Naive thymus-derived CD4-positive, alpha-beta T cell (primary cell): ENCODE results near the gene RAB10. TPM values are rescaled to one million over a fixed set of nuclear protein-coding genes. Genes with fewer than 3 reads are reported as not detected.

ENCODE experiments used
- ATAC-seq: fragments of 150-1000 bp; cut with Tn5 transposase; 2 replicates; pipeline ENCODE4 v1.10.0; 2021; ENCODE audit warnings: mild to moderate bottlenecking, moderate library complexity
- CTCF ChIA-PET: fragments of 350-600 bp; sonication (Branson Sonifier 250); formaldehyde crosslinking; loops from one replicate; lab custom pipeline; 2021; ENCODE audit warnings: antibody characterized with exemption; lab: Charles Lee
- POLR2A ChIA-PET: fragments of 350-600 bp; sonication (Branson Sonifier 250); formaldehyde crosslinking; loops from one replicate; lab custom pipeline; 2021; ENCODE audit warnings: antibody characterized with exemption, inconsistent platforms; lab: Charles Lee
- DNase-seq, 9 donors: peaks; one replicate each; pipeline versions ENCODE4 v3.0.0 to v3.0.0-alpha.2; 2020 to 2022; ENCODE audit warnings: mixed read lengths in 1 of 9
- H3K27ac ChIP-seq: one replicate; pipeline ENCODE4 v1.7.0; 2013; ENCODE audit warnings: mild to moderate bottlenecking, low read depth, low read length, moderate library complexity
- H3K27me3 ChIP-seq, 2 donors: one replicate each; pipeline ENCODE4 v1.7.0; 2013; ENCODE audit warnings: low read length in 2 of 2, mild to moderate bottlenecking in 2 of 2, moderate library complexity in 2 of 2; ENCODE audit not compliant: control insufficient read depth in 2 of 2, insufficient read depth in 2 of 2
- H3K36me3 ChIP-seq, 3 experiments: 1 replicate in 2 of 3; 2 replicates in 1 of 3; pipeline ENCODE4 v1.7.0; 2013; ENCODE audit warnings: low read length in 3 of 3, mild to moderate bottlenecking in 3 of 3, moderate library complexity in 1 of 3; ENCODE audit not compliant: insufficient read depth in 3 of 3, control insufficient read depth in 2 of 3
- H3K4me1 ChIP-seq, 2 donors: one replicate each; pipeline ENCODE4 v1.7.0; 2013; ENCODE audit warnings: low read length in 2 of 2, mild to moderate bottlenecking in 2 of 2, moderate library complexity in 1 of 2; ENCODE audit not compliant: control insufficient read depth in 2 of 2, insufficient read depth in 2 of 2
- H3K4me3 ChIP-seq: 2 replicates; pipeline ENCODE4 v1.7.0; 2013; ENCODE audit warnings: mild to moderate bottlenecking, low read length
- H3K9me3 ChIP-seq, 3 experiments: 1 replicate in 2 of 3; 2 replicates in 1 of 3; pipeline ENCODE4 v1.7.0; 2013; ENCODE audit warnings: low read length in 3 of 3; ENCODE audit not compliant: control insufficient read depth in 2 of 3
- H3K27ac Mint-ChIP-seq, 9 donors: one replicate each; pipeline ENCODE4 v1.8.0; 2020 to 2022; ENCODE audit warnings: mixed read lengths in 9 of 9, mild to moderate bottlenecking in 8 of 9, moderate library complexity in 5 of 9, inconsistent platforms in 2 of 9
- H3K27me3 Mint-ChIP-seq, 5 donors: one replicate each; pipeline ENCODE4 v1.8.0; 2021 to 2022; ENCODE audit warnings: mixed read lengths in 5 of 5, mild to moderate bottlenecking in 1 of 5
- H3K36me3 Mint-ChIP-seq, 5 donors: one replicate each; pipeline ENCODE4 v1.8.0; 2020 to 2022; ENCODE audit warnings: mixed read lengths in 5 of 5, mild to moderate bottlenecking in 3 of 5, inconsistent platforms in 1 of 5
- H3K4me1 Mint-ChIP-seq, 7 donors: one replicate each; pipeline ENCODE4 v1.8.0; 2020 to 2022; ENCODE audit warnings: mixed read lengths in 7 of 7, mild to moderate bottlenecking in 3 of 7, inconsistent platforms in 1 of 7
- H3K4me3 Mint-ChIP-seq, 10 donors: one replicate each; pipeline ENCODE4 v1.8.0; 2020 to 2022; ENCODE audit warnings: mild to moderate bottlenecking in 10 of 10, mixed read lengths in 10 of 10, moderate library complexity in 6 of 10, inconsistent platforms in 2 of 10
- H3K9me3 Mint-ChIP-seq, 11 donors: one replicate each; pipeline ENCODE4 v1.8.0; 2020 to 2022; ENCODE audit warnings: mixed read lengths in 11 of 11, mild to moderate bottlenecking in 4 of 11, inconsistent platforms in 1 of 11, moderate library complexity in 1 of 11
- intact Hi-C, 2 donors: fragments of 100-400 bp; cut with micrococcal nuclease; formaldehyde crosslinking; loops; one replicate each; pipeline ENCODE4 v1.15.1; 2023
- polyA plus RNA-seq, 2 donors: library from polyadenylated mRNA; unstranded; fragments of 300-500 nt; fragmentation: Illumina TruSeq; gene quantifications; one replicate each; pipeline ENCODE4 v1.2.3, GENCODE V29; 2021
- total RNA-seq, 6 experiments: library from RNA in 5 of 6; stranded (reverse) in 5 of 6; gene quantifications; 1 replicate in 5 of 6; 2 replicates in 1 of 6; pipeline ENCODE4 v1.2.3 and lab custom pipeline; 2021 to 2026

Gene RAB10
- total and polyA plus RNA-seq, 7 experiments from 2014 or later: 25.6 to 108 (median 60.5) TPM

DNA sequence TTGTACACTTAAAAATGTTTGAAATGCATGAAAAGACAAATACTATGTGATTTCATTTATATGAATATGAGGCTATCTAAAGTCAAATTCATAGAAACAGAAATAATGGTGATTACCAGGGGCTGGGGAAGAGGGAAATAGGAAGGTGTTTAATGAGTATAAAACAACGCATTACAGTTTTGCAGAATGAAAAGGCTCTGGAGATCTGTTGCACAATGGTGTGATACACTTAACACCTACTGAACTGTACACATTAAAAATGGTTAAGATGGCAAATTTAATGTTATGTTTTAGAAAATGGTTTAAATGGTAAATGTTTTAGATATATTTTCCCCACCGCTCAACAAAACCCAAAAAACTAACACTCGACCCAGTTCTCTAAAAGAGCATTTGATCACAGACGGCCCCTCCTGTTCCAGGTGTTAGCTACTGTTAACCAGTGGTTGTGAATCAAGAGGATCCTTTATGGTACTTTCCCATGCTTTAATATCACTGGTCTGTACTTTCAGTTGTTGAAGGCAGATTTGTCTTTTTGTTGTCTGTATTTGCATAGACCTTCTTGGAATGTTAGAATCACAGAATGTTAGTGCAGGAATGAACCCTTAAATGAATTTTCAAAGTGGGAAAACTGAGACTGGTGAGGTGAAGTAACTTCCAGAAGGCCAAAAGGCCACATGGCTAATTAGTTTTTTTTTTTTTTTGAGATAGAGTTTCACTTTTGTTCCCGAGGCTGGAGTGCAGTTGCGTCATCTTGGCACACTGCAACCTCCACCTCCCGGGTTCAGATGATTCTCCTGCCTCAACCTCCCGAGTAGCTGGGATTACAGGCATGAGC, 10.2 kb downstream of the RAB10 start:
- Mint-ChIP-seq H3K27ac (peak overlapping the region in 6 of 9 donors; percentile 4 to 39 (median 15)), H3K4me1 (peaks cover 50 to 78% (median 66%) of the 10 kb centered on the region in 7 donors), H3K36me3 (peaks cover 0 to 25% (median 16%) of the 10 kb centered on the region in 5 donors), H3K27me3 (no peaks in the 10 kb centered on the region), H3K9me3 (no peaks in the 10 kb centered on the region), H3K4me3 (peak overlapping the region in 9 of 10 donors; percentile 0 to 43 (median 23))
- intact Hi-C loops: loop anchor here in 1 of 2 donors (1.0 kb wide), 1 partner anchor 10 kb away; the partner anchor contains the start of gene RAB10
- H3K9me3 ChIP-seq: no peaks in the 10 kb centered on the region
- H3K4me3 ChIP-seq: no peak overlapping the region
- CTCF ChIA-PET: no interaction called here
- DNase-seq (no peak), ATAC-seq (peak; percentile 72)
- H3K27me3 ChIP-seq: no peaks in the 10 kb centered on the region
- H3K27ac ChIP-seq: no peak overlapping the region
- H3K4me1 ChIP-seq: peaks cover 0 to 17% of the 10 kb centered on the region in 2 donors
- no peaks in the 10 kb centered on the region for H3K36me3 ChIP-seq
- POLR2A ChIA-PET: interaction anchor here (0.6 kb wide), 1 partner anchor 8 kb away, joined by 3 read pairs; no protein-coding TSS in a partner anchor

DNA sequence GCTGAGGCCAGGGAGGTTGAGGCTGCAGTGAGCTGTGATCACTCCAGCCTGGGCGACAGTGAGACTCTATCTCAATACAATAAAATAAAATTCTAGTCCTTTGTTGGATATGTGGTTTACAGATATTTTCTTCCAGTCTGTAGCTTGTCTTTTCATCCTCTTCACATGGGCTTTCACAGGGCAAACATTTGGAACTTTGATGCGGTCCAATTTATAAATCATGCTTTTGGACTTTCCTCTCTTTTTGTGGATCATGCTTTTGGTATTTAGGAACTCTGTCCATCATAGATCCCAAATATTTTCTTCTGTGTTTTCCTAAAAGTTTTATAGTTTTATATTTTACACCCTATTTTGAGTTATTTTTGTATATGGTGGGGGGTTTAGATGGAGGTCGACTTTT, 14.9 kb downstream of the RAB10 start:
- H3K4me3 ChIP-seq: no peak overlapping the region
- no peak overlapping the region for H3K27ac ChIP-seq
- H3K9me3 Mint-ChIP-seq: no peaks in the 10 kb centered on the region
- peaks cover 49 to 79% (median 67%) of the 10 kb centered on the region in 7 donors for H3K4me1 Mint-ChIP-seq
- peak overlapping the region in 2 of 9 donors; percentile 7 to 28 for H3K27ac Mint-ChIP-seq
- H3K27me3 Mint-ChIP-seq: no peaks in the 10 kb centered on the region
- intact Hi-C loops: no loop called here
- H3K36me3 ChIP-seq: no peaks in the 10 kb centered on the region
- peak overlapping the region in 4 of 10 donors; percentile 16 to 28 (median 22) for H3K4me3 Mint-ChIP-seq
- POLR2A ChIA-PET: no interaction called here
- H3K4me1 ChIP-seq: peaks cover 4 to 6% of the 10 kb centered on the region in 2 donors
- CTCF ChIA-PET: no interaction called here
- H3K36me3 Mint-ChIP-seq: peaks cover 0 to 21% (median 17%) of the 10 kb centered on the region in 5 donors
- H3K9me3 ChIP-seq: no peaks in the 10 kb centered on the region
- no peak for DNase-seq
- no peaks in the 10 kb centered on the region for H3K27me3 ChIP-seq
- ATAC-seq: no peak

GRCh38 chr2:26049641-26050040, 15.8 kb downstream of the RAB10 start:
- intact Hi-C loops: no loop called here
- Histone ChIP-seq H3K36me3 (no peaks in the 10 kb centered on the region), H3K9me3 (no peaks in the 10 kb centered on the region), H3K27me3 (no peaks in the 10 kb centered on the region), H3K4me3 (no peak overlapping the region), H3K4me1 (peaks cover 4 to 6% of the 10 kb centered on the region in 2 donors), H3K27ac (no peak overlapping the region)
- H3K9me3 Mint-ChIP-seq: no peaks in the 10 kb centered on the region
- ChIA-PET POLR2A (no interaction called here), CTCF (no interaction called here)
- H3K4me1 Mint-ChIP-seq: peaks cover 43 to 79% (median 66%) of the 10 kb centered on the region in 7 donors
- ATAC-seq: no peak
- H3K36me3 Mint-ChIP-seq: peaks cover 0 to 19% (median 16%) of the 10 kb centered on the region in 5 donors
- H3K27me3 Mint-ChIP-seq: no peaks in the 10 kb centered on the region
- H3K4me3 Mint-ChIP-seq: peak overlapping the region in 6 of 10 donors; percentile 2 to 34 (median 11)
- DNase-seq: no peak
- H3K27ac Mint-ChIP-seq: peak overlapping the region in 1 of 9 donors; percentile 9

- H3K36me3 ChIP-seq: no peaks in the 10 kb centered on the region
- Mint-ChIP-seq H3K9me3 (no peaks in the 10 kb centered on the region), H3K36me3 (peaks cover 0 to 15% (median 9%) of the 10 kb centered on the region in 5 donors), H3K27ac (peak overlapping the region in 6 of 9 donors; percentile 1 to 81 (median 43)), H3K4me3 (peak overlapping the region in 8 of 10 donors; percentile 13 to 71 (median 45)), H3K4me1 (peaks cover 42 to 83% (median 72%) of the 10 kb centered on the region in 7 donors), H3K27me3 (no peaks in the 10 kb centered on the region)
- H3K4me1 ChIP-seq: peaks cover 4 to 13% of the 10 kb centered on the region in 2 donors
- peak in 2 of 9 donors; percentile 27 for DNase-seq
- H3K27ac ChIP-seq: no peak overlapping the region
- intact Hi-C loops: loop anchor here in 1 of 2 donors (1.0 kb wide), 1 partner anchor 8 kb away; no protein-coding TSS in a partner anchor
- POLR2A ChIA-PET: interaction anchor here (0.7 to 1.1 kb wide), 3 partner anchors 9 to 132 kb away, joined by 3 read pairs; no protein-coding TSS in a partner anchor
- no peak overlapping the region for H3K4me3 ChIP-seq
- CTCF ChIA-PET: interaction anchor here (0.6 to 1.1 kb wide), 2 partner anchors 92 to 199 kb away, joined by 3 read pairs; no protein-coding TSS in a partner anchor
- ATAC-seq: peak; percentile 56
- H3K27me3 ChIP-seq: no peaks in the 10 kb centered on the region
- H3K9me3 ChIP-seq: no peaks in the 10 kb centered on the region
Measured at GRCh38 chr2:26052740-26053139, 18.9 kb downstream of the RAB10 start.

DNA sequence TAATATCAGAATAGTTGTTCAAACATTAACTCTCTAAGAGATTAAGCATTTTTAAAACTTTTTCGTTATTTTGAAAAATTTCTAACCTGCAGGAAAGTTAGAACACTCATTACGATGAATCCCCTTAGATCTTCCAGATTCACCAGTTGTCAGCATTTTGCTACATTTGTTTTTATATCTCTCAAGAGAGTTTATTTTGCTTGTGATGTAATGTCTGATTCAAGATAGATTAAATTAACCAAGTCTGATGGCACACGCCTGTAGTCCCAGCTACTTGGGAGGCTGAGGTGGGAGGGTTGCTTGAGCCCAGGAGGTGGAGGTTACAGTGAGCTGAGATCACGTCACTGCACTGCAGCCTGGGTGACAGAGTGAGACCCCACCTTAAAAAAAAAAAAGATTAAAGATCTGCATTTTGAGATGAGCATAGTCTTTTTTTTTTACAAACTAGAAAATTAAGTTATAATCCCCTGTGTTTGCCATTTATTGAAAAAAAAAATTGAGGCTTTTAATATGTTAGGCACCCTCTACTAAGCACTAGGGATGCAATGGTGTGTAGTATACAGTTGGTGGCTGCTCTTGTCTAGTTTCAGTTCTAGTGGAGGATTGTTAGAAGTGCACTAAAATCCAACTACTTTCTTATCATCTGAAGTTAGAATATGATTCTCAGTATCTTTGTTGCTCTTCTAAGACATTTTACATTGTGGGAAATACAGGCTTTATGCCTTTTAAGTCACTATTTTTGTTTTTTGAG, 20.9 kb downstream of the RAB10 start:
- Mint-ChIP-seq H3K9me3 (no peaks in the 10 kb centered on the region), H3K27me3 (no peaks in the 10 kb centered on the region), H3K4me1 (peaks cover 34 to 84% (median 74%) of the 10 kb centered on the region in 7 donors), H3K36me3 (peaks cover 0 to 17% (median 7%) of the 10 kb centered on the region in 5 donors), H3K27ac (peak overlapping the region in 3 of 9 donors; percentile 23 to 62 (median 45)), H3K4me3 (peak overlapping the region in 2 of 10 donors; percentile 20 to 26)
- Histone ChIP-seq H3K9me3 (no peaks in the 10 kb centered on the region), H3K36me3 (no peaks in the 10 kb centered on the region), H3K27me3 (no peaks in the 10 kb centered on the region), H3K27ac (no peak overlapping the region), H3K4me1 (peaks cover 4 to 21% of the 10 kb centered on the region in 2 donors), H3K4me3 (no peak overlapping the region)
- ATAC-seq: no peak
- no peak for DNase-seq
- intact Hi-C loops: no loop called here
- CTCF ChIA-PET: no interaction called here
- POLR2A ChIA-PET: no interaction called here

DNA sequence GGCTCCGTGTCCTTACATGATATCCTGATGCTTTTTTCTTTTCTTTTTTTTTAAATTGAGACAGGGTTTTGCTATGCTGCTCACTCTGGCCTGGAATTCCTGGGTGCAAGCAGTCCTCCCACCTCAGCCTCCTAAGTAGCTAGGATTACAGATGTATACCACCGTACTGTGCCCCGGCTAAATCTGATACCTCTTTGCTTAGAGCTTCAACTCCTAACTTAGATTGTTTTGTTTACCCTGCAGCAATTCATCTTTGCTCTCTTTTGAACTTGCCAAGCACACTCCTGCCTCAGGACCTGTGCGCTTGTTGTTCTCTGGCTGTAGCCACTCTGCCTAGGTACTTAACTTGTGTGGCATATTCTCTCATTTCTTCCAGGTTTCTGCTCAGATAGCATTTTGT, 24.5 kb downstream of the RAB10 start:
- Histone ChIP-seq H3K36me3 (peaks cover 0 to 3% (median 0%) of the 10 kb centered on the region in 3 experiments), H3K4me1 (peaks cover 0 to 15% of the 10 kb centered on the region in 2 donors), H3K4me3 (no peak overlapping the region), H3K9me3 (no peaks in the 10 kb centered on the region), H3K27me3 (no peaks in the 10 kb centered on the region), H3K27ac (peak overlapping the region; percentile 30)
- DNase-seq (no peak), ATAC-seq (no peak)
- Mint-ChIP-seq H3K4me1 (peaks cover 17 to 63% (median 50%) of the 10 kb centered on the region in 7 donors), H3K27me3 (no peaks in the 10 kb centered on the region), H3K36me3 (peaks cover 0 to 18% (median 8%) of the 10 kb centered on the region in 5 donors), H3K9me3 (no peaks in the 10 kb centered on the region), H3K4me3 (peak overlapping the region in 3 of 10 donors; percentile 4 to 23 (median 20)), H3K27ac (peak overlapping the region in 7 of 9 donors; percentile 0 to 54 (median 21))
- intact Hi-C loops: no loop called here
- ChIA-PET CTCF (no interaction called here), POLR2A (no interaction called here)
